NCI-H748 (cell line): Measurements from ENCODE around the gene KCNIP2.

ENCODE experiments used
- DNase-seq: peaks from one replicate; lab custom pipeline; 2025; ENCODE audit not compliant: unreplicated experiment; lab: John Stamatoyannopoulos, UW

The KCNIP2 gene

GRCh38 chr10:101843032-101844021, at the start of gene KCNIP2:
Gene KCNIP2, minus strand, starts transcription at chr10:101843800. Its CDS starts 232 bp downstream, at chr10:101843568.
- DNase-seq = peak; percentile 58

- DNase-seq = no peak
Observed at GRCh38 chr10:101892782-101893391, 49.3 kb upstream of the KCNIP2 start.

DNA sequence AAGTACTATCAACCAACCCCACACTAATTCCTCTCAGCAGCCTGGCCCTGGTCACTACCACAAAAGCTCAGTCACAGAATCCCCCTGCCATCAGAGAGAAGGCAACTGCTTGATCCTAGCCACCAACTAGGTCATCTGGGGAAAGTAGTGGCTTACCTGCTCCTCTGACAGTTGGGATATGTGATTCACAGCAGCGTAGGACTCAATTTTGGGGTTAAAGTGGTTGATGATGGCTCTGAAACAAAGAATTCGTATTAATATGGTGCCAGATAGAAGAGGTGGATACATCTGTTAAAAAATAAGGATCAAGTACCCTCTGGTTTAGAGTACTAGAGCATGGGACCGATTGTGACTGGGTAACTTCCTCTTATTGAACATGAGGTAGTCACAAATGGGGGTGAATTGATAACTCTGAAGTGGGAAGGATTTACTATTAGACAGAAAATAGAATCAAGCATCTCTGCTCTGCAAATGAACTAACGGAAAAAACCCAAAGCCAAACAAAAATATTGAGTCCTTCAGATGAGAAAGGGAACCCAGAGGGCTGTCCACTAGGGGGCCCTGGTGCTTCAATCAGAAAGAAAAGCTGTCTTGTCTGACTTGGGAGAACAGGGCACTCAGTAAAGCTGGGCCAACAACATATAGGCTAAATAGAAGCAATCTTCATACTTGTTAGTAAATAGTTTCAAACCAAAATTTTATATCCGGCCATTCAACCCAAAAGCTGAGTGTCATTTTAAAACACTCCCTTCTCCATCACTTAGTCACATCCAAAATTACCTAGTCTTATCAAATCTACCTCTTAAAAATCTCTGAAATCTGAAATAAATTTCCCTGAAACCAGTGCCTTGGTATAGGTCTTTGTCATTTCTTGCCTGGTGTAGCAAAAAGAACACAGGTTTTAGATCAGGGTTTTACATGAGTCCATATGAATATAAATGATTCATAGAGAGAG, 45.9 kb upstream of the KCNIP2 start:
- DNase-seq = peak; percentile 56

GRCh38 chr10:101888251-101888949, 44.8 kb upstream of the KCNIP2 start:
- DNase-seq = no peak

DNA sequence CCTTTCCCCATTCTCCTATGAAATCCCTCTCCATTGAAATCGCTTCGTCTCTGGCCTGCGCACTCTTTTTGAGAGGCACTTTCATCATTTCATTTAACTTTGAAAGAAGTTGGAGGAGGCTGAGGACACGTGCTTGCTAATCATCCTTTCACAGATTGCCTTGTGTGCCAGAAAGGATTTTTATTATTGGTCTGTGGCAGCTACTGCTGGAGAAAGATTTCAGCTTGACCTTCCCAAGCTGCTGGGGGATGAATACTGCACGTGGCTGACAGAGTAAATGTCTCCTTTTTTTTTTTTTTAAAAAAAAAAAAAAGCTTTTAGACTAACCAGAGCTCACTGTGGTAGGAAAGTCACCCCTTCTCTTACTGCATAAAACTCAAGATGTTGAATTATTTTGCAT, 44.2 kb upstream of the KCNIP2 start:
- no peak for DNase-seq

- DNase-seq = no peak
Observed at GRCh38 chr10:101886521-101887312, 43.1 kb upstream of the KCNIP2 start.

DNA sequence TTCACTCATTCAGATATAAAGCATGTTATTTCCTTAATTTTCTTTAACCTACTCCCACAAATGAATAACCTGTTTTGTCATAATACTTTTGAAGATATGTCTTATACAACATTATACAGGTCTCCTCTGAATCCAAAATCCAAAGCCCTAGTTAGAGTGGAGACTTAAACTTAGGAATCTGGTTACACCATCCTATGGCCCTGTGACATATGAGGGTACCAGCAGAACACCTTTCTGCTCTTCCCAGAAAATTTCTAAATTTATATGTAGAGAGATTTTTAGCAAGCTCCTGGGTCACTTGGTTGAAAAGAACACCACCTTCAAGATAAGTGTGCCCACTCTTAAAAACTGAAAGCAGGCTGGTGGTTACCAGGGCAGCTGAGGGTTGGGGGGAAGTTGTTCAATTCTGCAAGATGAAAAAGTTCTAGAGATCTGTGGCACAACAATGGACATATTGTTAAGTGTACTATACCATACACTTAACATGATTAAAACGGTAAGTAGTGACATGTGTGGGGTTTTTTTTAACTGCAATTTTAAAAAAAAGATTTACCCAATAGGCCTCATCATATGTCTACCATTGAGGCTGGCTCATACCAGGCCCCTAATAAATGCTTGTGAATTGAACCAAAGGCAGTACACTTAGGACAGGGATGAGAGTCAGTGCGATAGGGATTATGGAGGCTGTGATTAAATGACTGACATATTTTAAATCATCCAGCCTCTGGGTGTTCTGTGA, 37.6 kb upstream of the KCNIP2 start:
- no peak for DNase-seq

DNA sequence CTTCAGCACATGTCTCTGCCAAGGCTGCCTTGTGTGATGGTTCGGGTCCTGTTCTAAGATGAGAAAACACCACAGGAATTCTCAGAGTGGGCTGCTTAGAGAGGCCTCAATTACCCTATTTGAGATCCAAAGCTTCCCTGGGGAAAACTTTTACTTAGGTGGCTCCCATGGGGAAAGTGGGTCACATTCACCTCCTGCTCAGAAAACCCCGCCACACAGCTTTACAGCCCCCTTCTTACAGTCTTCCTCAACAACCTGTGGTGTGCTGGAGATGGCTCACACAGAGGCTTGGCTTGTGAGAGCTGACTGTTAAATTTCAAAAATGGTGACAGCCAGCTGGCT, 36.6 kb upstream of the KCNIP2 start:
- DNase-seq = no peak

- no peak for DNase-seq
Observed at GRCh38 chr10:101879456-101880231, 36.0 kb upstream of the KCNIP2 start.

DNA sequence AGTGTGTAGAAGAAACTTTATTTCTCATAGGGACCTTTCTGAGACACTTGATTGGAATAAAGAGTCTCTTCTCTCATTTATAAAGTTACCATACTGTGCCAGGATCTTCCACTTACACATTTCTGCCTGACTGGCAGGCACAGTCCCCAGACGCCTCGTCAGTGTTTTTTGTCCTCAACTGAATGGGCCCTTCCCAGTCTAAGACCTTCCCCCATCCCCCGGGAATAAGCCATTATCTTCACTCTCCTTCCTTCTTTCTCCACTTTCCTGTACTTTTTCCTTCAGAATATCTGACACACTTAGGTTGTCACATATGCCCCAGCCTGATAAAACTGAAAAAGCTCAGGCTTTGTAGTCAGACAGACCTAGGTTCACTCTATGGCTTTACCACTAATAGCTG, 35.3 kb upstream of the KCNIP2 start:
- DNase-seq = no peak

DNA sequence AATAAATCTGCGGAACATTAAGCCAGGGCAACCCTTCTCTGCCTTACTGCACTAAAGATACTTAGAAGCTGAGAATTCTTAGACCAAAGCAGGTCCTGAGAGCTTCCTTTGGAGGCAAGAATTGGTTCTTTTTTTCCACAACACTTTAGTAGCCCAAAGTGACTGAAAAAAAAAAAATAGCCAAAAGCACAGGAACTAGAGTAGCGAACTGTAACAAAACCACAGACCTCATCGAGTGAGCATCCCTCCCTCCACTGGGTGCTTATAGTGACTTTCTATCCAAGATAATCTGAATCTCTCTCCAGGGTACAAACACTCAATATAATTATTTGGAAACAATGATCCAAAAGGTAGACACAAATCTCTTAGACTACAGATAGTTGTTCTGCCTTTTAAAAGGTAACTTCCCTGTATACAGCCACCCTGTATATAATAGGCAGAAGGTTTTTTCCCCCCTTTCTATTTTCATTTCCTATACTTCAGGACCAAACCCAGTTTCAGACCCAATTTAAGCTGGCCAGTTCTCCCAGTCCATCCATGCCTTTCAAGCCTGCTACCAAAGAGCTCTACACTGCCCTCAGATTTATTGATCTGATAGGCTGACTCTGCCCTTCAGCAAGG, 31.6 kb upstream of the KCNIP2 start:
- DNase-seq = no peak

DNA sequence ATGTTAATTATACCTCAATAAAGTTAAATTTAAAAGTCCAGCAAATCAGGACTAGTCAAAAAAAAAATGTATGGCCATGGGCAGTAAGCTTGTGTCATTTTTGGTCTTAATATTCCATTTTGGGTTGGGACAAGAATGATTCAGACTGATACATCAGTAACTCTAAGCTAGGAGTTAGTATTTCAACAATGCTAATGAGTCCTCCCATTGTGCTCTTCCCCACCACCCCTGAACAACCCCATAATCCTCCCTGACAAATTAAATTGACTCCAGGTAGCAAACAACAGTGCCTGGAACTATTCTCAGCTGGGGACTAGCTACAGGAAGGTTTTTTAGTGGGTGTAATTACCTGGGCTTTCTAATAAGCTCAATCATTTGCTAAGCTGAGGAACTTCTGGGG, 30.7 kb upstream of the KCNIP2 start:
- no peak for DNase-seq

- DNase-seq = no peak
Observed at GRCh38 chr10:101867931-101868330, 24.3 kb upstream of the KCNIP2 start.

- no peak for DNase-seq
Observed at GRCh38 chr10:101859530-101859929, 15.9 kb upstream of the KCNIP2 start.

- no peak for DNase-seq
Observed at GRCh38 chr10:101858723-101859500, 15.3 kb upstream of the KCNIP2 start.

DNA sequence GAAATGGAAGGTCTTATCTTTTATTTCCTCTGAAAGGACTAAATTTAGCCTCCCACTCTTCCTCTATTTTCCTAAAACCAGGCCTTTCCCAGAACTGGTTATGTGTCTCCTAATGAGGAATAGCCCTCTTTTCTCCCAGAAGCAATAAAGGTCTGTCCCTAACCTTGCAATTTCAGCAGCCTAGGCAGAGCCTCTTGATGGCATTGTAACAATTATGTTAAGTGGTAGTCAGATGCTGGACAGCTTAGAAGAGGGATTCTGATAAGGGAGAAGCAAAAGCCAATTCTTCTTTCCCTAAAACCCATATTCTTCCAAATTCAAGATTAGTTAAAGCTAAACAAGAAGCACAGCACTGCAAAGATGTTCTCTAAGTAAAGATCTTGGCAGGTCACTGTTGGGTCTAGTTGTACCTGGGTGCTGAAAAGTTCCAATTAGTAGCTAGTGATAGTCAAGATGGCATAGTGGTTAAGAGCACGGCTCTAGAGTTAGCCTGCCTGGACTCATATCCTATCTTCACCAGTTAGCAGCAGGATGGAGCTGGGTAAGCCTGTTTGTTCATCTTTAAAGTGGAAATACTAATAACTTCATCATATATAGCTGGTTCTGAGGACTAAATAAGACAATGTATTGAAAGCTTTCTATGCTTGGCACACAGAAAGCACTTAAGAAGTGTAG, 14.3 kb upstream of the KCNIP2 start:
- DNase-seq = no peak

DNA sequence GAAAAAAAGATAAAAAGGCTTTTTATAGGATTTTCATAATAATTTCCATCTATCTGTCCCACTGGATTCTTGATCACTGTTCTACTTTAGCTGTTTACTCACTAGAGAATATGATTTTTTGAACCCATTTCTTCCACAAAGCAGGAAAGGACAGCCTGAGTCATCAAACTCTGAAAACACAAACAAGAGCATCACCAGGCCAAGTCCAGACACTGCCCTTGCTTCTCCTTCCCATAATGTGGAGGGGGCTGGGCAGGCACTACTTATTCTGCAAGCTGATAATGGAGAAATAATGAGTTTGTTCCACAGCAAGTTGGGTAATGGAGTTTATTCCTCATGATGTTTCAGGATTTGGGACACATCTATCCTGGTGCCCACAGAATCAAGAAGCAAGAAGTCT, 13.0 kb upstream of the KCNIP2 start:
- no peak for DNase-seq
